GM12873 (cell line): ENCODE data around the gene BEST3.

Experiments used
- CTCF ChIP-seq: IDR thresholded peaks from 2 replicates; pipeline ENCODE4 v1.5.1; 2012; ENCODE audit warnings: low read depth, mild to moderate bottlenecking, moderate library complexity, low read length, control low read depth; ENCODE audit not compliant: insufficient read depth; ENCODE audit errors: missing control alignments

Gene BEST3

DNA sequence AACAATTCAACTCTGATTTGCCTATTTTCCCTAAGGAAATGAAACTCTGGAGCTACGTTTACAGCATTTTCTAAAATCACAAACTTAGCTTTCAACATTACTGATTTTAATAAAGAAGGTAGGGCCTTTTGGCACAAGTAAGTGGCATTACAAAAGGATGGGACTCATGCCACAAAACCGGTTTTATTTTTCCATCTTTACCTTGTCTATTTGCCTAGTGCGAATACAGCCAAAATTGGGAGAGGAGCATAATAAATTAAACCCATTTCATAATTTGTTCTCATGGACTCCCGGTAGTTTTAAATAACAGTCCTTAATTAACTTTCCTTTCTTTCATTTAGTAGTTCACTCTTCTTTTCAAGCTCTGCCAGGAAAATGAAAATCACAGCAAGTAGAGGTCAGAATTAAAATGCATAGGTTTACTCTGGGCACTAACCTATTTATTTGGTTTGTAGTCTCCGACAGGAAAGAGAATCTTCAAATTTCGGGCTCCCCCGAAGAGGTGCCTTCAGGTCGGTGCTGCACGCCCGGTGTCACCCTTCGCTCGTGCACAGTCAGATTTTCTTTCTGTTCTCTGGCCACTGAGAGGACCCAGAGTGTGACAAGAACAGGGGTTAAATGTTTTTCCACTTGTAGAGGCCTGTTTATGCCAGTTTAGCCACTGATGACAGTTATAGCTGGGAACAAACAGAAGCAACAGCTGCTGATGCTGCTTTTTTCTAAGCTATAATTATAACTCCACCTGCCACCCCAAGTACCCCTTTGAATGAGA lies at the start of gene BEST3:
BEST3 (minus strand) TSS at position 535 of the 772 bp plus-strand sequence. CDS start 1,505 bp downstream, outside the sequence.
- TF ChIP-seq CTCF = no peak

DNA sequence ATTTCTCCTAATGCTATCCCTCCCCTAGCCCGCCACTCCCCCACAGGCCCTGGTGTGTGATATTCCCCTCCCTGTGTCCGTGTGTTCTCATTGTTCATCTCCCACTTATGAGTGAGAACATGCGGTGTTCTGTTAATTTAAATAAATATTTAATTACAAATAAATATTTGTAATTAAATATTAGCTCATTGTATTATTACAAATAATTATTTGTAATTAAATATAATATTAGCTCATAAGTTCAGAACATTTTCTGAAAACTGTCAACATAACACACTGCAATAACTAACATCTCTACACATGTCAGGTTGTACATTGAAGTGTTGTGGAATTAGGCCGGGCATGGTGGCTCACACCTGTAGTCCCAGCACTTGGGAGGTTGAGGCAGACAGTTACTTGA lies 45.0 kb upstream of the BEST3 start:
- no peak for TF ChIP-seq CTCF

DNA sequence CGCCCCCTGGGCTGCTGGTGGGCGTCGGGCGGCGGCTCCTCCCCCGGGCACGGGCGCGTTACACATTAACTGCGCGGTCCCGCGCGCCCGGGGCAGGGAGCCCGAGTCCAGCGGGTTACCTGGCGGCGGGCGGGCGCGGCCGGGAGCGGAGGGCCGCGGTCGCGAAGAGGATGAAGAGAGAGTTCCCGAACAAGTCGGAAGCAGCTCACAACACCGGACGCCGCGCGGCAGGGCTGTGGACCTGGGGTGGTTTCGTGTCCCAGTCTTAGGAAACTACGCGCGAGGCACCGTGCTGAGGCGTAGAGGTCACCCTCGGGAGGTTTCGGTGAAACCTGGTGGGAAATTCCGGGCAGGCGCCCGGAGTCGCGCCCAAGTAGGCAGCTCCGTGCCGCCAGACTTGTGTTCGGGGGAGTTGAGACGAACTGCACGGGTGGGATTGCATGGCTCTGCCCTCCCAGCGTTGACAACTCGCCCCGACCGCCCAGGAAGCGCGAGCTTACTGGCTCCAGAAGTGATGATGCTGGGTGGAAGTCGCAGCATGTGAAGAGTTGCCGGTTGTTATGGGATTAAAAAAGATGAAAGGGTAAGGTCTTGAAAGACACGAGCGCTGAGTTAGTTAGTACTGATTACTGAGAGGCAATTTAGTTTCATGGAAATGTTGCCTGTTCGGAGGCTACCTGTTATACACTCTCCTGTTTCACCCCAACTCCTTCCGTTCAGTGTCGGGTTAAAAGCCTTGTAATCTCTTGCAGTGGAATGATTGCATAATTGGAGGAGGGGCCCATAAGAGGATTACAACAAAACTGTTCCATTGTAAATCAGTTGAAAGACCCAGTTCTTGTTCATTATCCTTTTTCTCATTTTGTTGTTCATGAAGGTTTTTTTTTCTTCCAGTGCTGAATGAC lies 40.4 kb upstream of the BEST3 start:
- no peak for TF ChIP-seq CTCF

DNA sequence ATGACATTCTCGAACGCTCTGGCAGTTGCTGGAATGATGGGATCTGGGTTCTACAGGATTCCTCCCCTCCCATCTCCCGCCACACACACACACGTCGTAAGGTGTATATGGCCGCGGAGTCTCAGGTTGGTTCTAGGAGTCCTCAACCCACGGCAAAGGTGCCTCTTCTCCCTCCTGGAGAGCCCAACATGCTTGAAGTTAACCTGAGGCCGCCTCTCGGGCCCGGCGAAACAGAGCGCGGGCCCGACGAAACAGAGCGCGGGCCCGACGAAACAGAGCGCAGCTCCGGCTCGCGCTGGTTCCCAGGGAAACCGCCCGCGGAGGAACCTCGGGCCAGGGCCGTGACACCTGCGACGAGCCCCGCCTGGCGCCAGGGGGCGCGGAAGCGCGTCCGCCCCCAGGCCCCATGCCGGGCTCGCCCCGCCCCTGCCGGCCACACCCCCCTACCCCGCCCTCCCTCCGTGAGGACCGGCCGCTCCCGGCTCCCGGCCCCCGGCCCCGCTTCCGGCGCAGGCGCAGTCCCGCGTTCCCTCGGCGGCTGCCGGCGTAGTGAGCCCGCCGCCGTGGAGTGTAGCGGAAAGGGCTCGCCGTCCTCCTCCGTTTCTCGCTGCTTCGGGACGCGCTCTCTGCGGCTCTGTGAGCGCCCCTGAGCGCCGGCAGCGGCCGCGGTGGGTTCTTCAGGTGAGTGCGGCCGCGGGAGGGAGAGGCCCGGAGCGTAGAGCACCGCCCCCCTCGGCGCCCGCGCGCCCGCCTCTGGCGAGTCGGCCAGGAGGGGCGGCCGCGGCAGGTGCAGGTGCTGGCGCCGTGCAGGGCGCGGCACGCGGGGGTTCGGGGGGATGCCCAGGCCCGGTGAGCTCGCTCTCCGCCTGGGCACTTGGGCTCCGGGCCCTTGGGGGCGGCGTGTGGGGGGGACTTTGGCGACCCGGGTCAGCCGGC lies 39.5 kb upstream of the BEST3 start, which contains the start of gene RAB3IP:
RAB3IP (plus strand) TSS at position 510 of the 936 bp plus-strand sequence. CDS start 16,549 bp downstream, outside the sequence.
- TF ChIP-seq CTCF = peak; percentile 68

DNA sequence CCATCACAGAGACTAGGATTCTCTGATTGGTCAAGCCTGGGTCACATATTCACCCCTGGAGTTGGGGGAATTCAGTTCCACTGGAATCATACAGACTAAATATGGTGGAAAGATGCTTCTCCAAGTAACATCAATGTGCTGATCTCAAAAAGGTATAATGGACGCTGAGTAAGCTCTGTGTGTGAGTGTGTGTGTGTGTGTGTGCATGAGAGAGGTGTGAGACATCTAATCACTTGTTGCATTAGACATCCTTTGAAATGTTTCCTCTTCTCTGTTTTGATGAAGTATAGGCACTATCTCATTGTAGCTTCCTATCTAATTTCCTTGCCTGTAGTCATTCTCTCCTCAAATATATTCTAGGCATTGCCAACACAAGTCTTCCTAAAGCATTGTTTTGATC lies 34.5 kb upstream of the BEST3 start:
- no peak for TF ChIP-seq CTCF

- no peak for TF ChIP-seq CTCF
Observed at GRCh38 chr12:69732088-69732487, 33.0 kb upstream of the BEST3 start.
